NCI-H2196 (cell line): Measurements from ENCODE around the gene TAF11L9.
"Not testable (repeated sequence)": the region's sequence is repeated elsewhere in the genome, so short reads cannot be mapped to it uniquely, and the experiment has no call there.

ENCODE experiments used
- DNase-seq: peaks from one replicate; lab custom pipeline; 2025; ENCODE audit not compliant: unreplicated experiment; lab: John Stamatoyannopoulos, UW

The TAF11L9 gene

DNA sequence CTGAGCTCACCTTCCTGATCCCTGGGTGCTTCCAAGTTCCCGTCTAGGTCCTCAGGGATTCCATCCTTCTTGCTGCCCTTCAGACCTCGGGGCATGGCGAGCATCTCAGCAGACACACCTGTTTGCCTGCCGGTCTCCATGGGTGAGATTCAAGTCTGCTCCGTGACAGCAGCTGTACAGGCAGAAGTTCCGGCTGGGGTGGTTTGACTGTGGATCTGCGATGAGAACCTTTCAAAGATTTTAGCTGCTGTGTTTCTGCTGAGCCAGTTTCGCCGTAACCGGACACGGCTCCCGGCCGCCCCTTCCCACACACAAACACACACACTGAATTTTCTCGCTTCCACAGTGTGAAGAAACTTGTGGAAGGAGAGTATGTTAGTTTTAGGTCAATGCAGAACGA lies at the start of gene TAF11L9:
TSS of gene TAF11L9 (minus strand) at position 140 of the 400 bp plus-strand sequence.
- DNase-seq, result not testable (repeated sequence)

DNA sequence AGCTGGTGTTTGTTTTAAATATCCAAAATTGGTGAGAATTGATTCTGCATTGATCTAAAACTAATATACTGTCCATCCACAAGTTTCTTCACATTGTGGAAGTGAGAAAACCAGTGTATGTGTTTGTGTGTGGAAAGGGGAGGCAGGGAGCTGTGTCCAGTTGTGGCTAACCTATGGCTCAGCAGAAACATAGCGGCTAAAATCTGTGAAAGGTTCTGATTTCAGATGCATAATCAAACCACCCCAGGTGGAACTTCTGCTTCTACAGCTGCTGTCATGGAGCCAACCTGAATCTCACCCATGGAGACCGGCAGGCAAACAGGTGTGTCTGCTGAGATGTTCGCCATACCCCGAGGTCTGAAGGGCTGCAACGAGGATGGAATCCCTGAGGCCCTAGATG lies 40.0 kb upstream of the TAF11L9 start, which contains the start of gene TAF11L14:
TSS of gene TAF11L14 (plus strand) at position 301 of the 400 bp plus-strand sequence.
- DNase-seq, result no peak

- DNase-seq, result not testable (repeated sequence)
Measured at GRCh38 chr5:17631788-17632187, 37.6 kb upstream of the TAF11L9 start, which contains the start of gene TAF11L13. Gene TAF11L13 (plus strand): TSS chr5:17632088.

DNA sequence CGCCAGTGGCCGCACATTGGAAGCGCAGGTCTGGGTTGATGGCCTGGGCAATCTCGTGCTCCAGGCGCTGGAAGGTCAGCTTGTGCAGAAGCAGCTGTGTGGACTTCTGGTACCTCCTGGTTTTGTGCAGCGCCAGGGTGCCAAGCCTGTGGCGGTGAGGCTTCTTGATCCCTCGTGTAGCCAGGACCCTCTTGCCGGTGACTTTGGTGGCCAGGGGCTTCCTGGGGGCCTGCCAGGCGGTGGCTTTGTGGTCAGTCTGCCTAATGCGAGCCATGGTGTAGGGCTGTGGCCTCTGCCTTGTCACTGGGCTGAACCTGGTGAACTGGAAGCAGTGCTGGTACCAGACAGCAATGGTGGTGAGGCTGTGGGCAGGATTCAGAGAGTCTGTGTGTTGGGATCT lies 31.5 kb upstream of the TAF11L9 start:
- no peak for DNase-seq

GRCh38 chr5:17620627-17621026 lies 26.4 kb upstream of the TAF11L9 start:
- DNase-seq, result no peak

GRCh38 chr5:17619354-17619753 lies 25.2 kb upstream of the TAF11L9 start:
- no peak for DNase-seq

DNA sequence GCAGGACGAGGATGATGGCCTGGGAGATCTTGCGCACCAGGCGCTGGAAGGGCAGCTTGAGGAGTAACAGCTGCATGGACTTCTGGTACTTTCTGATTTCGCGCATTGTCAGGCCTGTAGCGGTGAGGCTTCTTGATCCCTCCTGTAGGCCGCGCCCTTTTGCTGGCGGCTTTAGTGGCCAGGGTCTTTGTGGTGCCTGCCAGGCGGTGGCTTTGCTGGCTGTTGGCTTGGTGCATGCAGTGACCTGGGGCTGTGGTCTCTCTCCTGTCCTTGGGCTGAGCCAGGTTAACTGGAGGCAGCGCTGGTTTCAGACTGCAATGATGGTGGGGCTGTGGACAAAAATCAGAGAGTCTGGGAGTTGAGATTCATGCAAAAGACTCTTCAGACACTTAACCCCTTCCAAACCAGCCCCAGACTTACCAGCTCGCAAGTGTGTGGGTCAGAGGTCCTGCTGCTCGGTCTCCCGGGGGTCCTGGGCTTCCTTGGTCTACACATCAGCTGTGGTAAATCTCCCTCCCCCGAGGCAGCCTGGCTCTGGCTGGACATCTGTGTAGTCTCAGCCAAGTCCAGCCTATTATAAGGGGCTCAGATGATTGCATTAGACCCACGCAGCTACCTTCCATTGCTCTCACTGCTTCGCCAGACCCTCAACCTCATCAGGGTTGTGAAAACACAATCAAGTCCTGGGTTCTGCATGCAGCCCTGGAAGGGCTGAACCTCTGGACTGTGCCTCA lies 20.8 kb upstream of the TAF11L9 start:
- no peak for DNase-seq

- DNase-seq, result not testable (repeated sequence)
Measured at GRCh38 chr5:17610092-17610491, 15.9 kb upstream of the TAF11L9 start, which contains the start of gene TAF11L12. Gene TAF11L12 (plus strand): TSS chr5:17610392.

DNA sequence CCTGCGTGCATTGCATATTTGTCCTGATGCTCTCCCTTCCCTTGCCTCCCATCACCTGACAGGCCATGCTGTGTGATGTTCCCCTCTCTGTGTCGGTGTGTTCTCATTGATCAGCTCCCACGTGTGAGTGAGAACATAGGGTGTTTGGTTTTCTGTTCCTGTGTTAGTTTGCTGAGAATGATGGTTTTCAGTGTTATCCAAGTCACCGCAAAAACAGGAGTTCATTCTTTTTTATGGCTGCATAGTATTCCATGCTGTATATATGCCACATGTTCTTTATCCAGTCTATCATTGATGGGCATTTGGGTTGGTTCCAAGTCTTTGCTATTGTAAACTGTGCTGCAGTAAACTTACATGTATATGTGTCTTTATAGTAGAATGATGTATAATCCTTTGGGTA lies 13.3 kb upstream of the TAF11L9 start:
- DNase-seq, result not testable (repeated sequence)

DNA sequence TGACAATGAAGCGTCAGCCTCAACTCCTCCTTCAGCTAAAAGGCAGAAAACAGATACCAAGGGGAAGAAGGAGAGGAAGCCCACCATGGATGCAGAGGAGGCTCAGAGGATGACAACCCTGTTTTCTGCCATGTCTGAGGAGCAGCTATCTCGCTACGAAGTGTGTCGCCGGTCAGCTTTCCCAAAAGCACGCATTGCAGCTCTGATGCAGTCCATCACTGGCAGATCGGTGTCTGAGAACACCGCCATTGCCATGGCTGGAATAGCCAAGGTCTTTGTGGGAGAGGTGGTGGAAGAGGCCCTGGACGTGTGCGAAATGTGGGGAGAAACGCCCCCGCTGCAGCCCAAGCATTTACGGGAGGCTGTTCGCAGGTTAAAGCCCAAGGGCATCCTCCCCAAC lies 10.8 kb upstream of the TAF11L9 start:
- DNase-seq, result no peak

GRCh38 chr5:17603880-17604279 lies 9.7 kb upstream of the TAF11L9 start, which contains the start of gene TAF11L11:
Gene TAF11L11 (plus strand): TSS chr5:17604183.
- DNase-seq, result not testable (repeated sequence)

DNA sequence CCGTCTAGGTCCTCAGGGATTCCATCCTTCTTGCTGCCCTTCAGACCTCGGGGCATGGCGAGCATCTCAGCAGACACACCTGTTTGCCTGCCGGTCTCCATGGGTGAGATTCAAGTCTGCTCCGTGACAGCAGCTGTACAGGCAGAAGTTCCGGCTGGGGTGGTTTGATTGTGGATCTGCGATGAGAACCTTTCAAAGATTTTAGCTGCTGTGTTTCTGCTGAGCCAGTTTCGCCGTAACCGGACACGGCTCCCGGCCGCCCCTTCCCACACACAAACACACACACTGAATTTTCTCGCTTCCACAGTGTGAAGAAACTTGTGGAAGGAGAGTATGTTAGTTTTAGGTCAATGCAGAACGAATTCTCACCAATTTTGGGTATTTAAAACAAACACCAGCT lies 3.5 kb upstream of the TAF11L9 start, which contains the start of gene TAF11L10:
TSS of gene TAF11L10 (minus strand) at position 101 of the 400 bp plus-strand sequence.
- not testable (repeated sequence) for DNase-seq

DNA sequence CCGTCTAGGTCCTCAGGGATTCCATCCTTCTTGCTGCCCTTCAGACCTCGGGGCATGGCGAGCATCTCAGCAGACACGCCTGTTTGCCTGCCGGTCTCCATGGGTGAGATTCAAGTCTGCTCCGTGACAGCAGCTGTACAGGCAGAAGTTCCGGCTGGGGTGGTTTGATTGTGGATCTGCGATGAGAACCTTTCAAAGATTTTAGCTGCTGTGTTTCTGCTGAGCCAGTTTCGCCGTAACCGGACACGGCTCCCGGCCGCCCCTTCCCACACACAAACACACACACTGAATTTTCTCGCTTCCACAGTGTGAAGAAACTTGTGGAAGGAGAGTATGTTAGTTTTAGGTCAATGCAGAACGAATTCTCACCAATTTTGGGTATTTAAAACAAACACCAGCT lies 3.3 kb downstream of the TAF11L9 start, which contains the start of gene TAF11L8:
TSS of gene TAF11L8 (minus strand) at position 101 of the 400 bp plus-strand sequence.
- DNase-seq, result not testable (repeated sequence)

GRCh38 chr5:17585658-17586057 lies 8.5 kb downstream of the TAF11L9 start, which contains the start of gene TAF11L7:
Gene TAF11L7 (minus strand): TSS chr5:17585758.
- DNase-seq, result not testable (repeated sequence)
